Measurements from ENCODE around the gene PLEKHG3. TPM values are rescaled to one million over a fixed set of nuclear protein-coding genes. Genes with fewer than 3 reads are reported as not detected.

Gene PLEKHG3
- total RNA-seq, 1 experiment from 2014 or later, result 75.3 TPM

DNA sequence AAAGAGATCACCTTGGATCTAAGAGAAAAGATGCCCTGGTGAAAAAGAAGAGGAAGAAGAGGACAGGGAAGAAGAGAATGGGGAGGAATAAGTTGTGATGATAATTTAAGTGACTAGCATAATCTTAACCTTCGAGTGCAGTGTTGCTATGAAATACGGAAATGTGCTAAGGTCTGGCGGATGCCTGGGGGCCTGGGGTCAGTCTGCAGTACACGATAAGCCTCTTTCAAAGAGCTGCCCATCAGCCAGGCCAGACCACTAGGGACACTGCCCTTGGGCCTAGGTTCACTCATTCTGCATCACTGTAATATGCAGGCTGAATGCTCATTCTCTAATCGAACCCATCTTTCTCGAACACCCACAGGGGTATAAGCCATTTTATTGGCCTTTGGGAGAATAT, 83.4 kb downstream of the PLEKHG3 start:
- ChIA-PET CTCF (no interaction called here), POLR2A (no interaction called here)
- no peaks in the 10 kb centered on the region for H3K9me3 Mint-ChIP-seq
- DNase-seq (ENCODE audit: low spot score), result no peak
- TF ChIP-seq, protein P1, sequence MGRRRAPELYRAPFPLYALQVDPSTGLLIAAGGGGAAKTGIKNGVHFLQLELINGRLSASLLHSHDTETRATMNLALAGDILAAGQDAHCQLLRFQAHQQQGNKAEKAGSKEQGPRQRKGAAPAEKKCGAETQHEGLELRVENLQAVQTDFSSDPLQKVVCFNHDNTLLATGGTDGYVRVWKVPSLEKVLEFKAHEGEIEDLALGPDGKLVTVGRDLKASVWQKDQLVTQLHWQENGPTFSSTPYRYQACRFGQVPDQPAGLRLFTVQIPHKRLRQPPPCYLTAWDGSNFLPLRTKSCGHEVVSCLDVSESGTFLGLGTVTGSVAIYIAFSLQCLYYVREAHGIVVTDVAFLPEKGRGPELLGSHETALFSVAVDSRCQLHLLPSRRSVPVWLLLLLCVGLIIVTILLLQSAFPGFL (CRISPR knock-in tag; IDR thresholded peaks at IDR 0.05; ENCODE audit: borderline replicate concordance), result no peak
- TF ChIP-seq GRHL2 (CRISPR knock-in tag; IDR thresholded peaks at IDR 0.05; ENCODE audit: insufficient replicate concordance, severe bottlenecking) (no peak), TEAD1 (CRISPR knock-in tag; IDR thresholded peaks at IDR 0.05) (no peak), ZBTB21 (CRISPR knock-in tag; IDR thresholded peaks at IDR 0.05; ENCODE audit: borderline replicate concordance) (no peak), SMAD3 (CRISPR knock-in tag; IDR thresholded peaks at IDR 0.05; ENCODE audit: borderline replicate concordance) (no peak), HMGA2 (CRISPR knock-in tag; IDR thresholded peaks at IDR 0.05) (no peak), HMGXB4 (CRISPR knock-in tag; IDR thresholded peaks at IDR 0.05) (no peak), CREM (CRISPR knock-in tag; IDR thresholded peaks at IDR 0.05) (no peak), CDX4 (CRISPR knock-in tag; IDR thresholded peaks at IDR 0.05; ENCODE audit: borderline replicate concordance) (no peak)
- TF ChIP-seq, protein P2, sequence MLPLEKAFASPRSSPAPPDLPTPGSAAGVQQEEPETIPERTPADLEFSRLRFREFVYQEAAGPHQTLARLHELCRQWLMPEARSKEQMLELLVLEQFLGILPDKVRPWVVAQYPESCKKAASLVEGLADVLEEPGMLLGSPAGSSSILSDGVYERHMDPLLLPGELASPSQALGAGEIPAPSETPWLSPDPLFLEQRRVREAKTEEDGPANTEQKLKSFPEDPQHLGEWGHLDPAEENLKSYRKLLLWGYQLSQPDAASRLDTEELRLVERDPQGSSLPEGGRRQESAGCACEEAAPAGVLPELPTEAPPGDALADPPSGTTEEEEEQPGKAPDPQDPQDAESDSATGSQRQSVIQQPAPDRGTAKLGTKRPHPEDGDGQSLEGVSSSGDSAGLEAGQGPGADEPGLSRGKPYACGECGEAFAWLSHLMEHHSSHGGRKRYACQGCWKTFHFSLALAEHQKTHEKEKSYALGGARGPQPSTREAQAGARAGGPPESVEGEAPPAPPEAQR (CRISPR knock-in tag; IDR thresholded peaks at IDR 0.05), result no peak
- H3K4me3 Mint-ChIP-seq, result no peak overlapping the region
- no peak for ATAC-seq
- no peak overlapping the region for H3K27ac Mint-ChIP-seq
- H3K36me3 Mint-ChIP-seq, result no peaks in the 10 kb centered on the region
- peaks cover 14% of the 10 kb centered on the region for H3K4me1 Mint-ChIP-seq
- no peaks in the 10 kb centered on the region for H3K27me3 Mint-ChIP-seq (ENCODE audit: low read depth)

DNA sequence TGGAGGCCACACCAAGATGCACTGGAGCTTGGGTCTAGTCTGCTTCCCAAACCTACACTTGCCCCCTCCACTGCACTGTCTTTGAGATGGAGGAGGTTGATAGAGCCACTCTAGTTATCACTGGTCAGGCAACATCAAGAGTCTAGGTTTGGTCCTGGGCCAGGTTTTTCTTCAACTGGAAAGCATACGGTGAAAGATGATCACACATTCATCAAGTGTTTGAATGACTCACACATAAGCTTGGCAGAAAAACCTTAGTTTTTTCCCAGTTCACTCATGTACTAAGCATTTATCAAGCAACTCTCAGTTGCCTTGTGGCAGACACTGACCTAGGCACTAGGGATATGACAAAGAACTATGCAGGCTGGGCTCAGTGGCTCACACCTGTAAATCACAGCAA, 84.5 kb downstream of the PLEKHG3 start:
- Mint-ChIP-seq H3K4me1 (peaks cover 14% of the 10 kb centered on the region), H3K27me3 (ENCODE audit: low read depth) (no peaks in the 10 kb centered on the region), H3K36me3 (no peaks in the 10 kb centered on the region), H3K27ac (no peak overlapping the region), H3K4me3 (no peak overlapping the region), H3K9me3 (no peaks in the 10 kb centered on the region)
- no peak for DNase-seq (ENCODE audit: low spot score)
- ChIA-PET CTCF (interaction anchor here (1.1 to 3.4 kb wide), 2 partner anchors 11 to 152 kb away, joined by 3 to 21 read pairs; no protein-coding TSS in a partner anchor), POLR2A (no interaction called here)
- no peak for ATAC-seq
- no peak for TF ChIP-seq ZNF532 (CRISPR knock-in tag; IDR thresholded peaks at IDR 0.05; ENCODE audit: borderline replicate concordance)
- TF ChIP-seq IRF2 (CRISPR knock-in tag; IDR thresholded peaks at IDR 0.05; ENCODE audit: borderline replicate concordance, low read depth), result no peak
- TF ChIP-seq JUN (CRISPR knock-in tag; IDR thresholded peaks at IDR 0.05), result no peak
- TF ChIP-seq, protein P2 (CRISPR knock-in tag; IDR thresholded peaks at IDR 0.05), result no peak
- TF ChIP-seq SMAD3 (CRISPR knock-in tag; IDR thresholded peaks at IDR 0.05; ENCODE audit: borderline replicate concordance), result no peak
- no peak for TF ChIP-seq TEAD4 (CRISPR knock-in tag; IDR thresholded peaks at IDR 0.05)
- no peak for TF ChIP-seq ARID4B (CRISPR knock-in tag; IDR thresholded peaks at IDR 0.05; ENCODE audit: borderline replicate concordance)
- TF ChIP-seq RORB (CRISPR knock-in tag; IDR thresholded peaks at IDR 0.05), result no peak
- TF ChIP-seq NFYB (CRISPR knock-in tag; conservative IDR thresholded peaks at IDR 0.05; ENCODE audit: low read depth), result no peak
- TF ChIP-seq NFATC4 (CRISPR knock-in tag; IDR thresholded peaks at IDR 0.05), result no peak
- no peak for TF ChIP-seq TEAD1 (CRISPR knock-in tag; IDR thresholded peaks at IDR 0.05)

Measured in WTC11 (cell line).